Naive thymus-derived CD4-positive, alpha-beta T cell (primary cell): Measurements from ENCODE around the gene CRYGN. TPM values are rescaled to one million over a fixed set of nuclear protein-coding genes. Genes with fewer than 3 reads are reported as not detected.
A peak's percentile ranks its signal among the peaks of the same experiment; 100 is the strongest.

Experiments used
- ATAC-seq: fragments of 150-1000 bp; cut with Tn5 transposase; 2 replicates; pipeline ENCODE4 v1.10.0; 2021; ENCODE audit warnings: mild to moderate bottlenecking, moderate library complexity
- CTCF ChIA-PET: fragments of 350-600 bp; sonication (Branson Sonifier 250); formaldehyde crosslinking; loops from one replicate; lab custom pipeline; 2021; ENCODE audit warnings: antibody characterized with exemption; lab: Charles Lee
- POLR2A ChIA-PET: fragments of 350-600 bp; sonication (Branson Sonifier 250); formaldehyde crosslinking; loops from one replicate; lab custom pipeline; 2021; ENCODE audit warnings: antibody characterized with exemption, inconsistent platforms; lab: Charles Lee
- DNase-seq, 9 donors: peaks; one replicate each; pipeline versions ENCODE4 v3.0.0 to v3.0.0-alpha.2; 2020 to 2022; ENCODE audit warnings: mixed read lengths in 1 of 9
- H3K27ac ChIP-seq: one replicate; pipeline ENCODE4 v1.7.0; 2013; ENCODE audit warnings: mild to moderate bottlenecking, low read depth, low read length, moderate library complexity
- H3K27me3 ChIP-seq, 2 donors: one replicate each; pipeline ENCODE4 v1.7.0; 2013; ENCODE audit warnings: low read length in 2 of 2, mild to moderate bottlenecking in 2 of 2, moderate library complexity in 2 of 2; ENCODE audit not compliant: control insufficient read depth in 2 of 2, insufficient read depth in 2 of 2
- H3K36me3 ChIP-seq, 3 experiments: 1 replicate in 2 of 3; 2 replicates in 1 of 3; pipeline ENCODE4 v1.7.0; 2013; ENCODE audit warnings: low read length in 3 of 3, mild to moderate bottlenecking in 3 of 3, moderate library complexity in 1 of 3; ENCODE audit not compliant: insufficient read depth in 3 of 3, control insufficient read depth in 2 of 3
- H3K4me1 ChIP-seq, 2 donors: one replicate each; pipeline ENCODE4 v1.7.0; 2013; ENCODE audit warnings: low read length in 2 of 2, mild to moderate bottlenecking in 2 of 2, moderate library complexity in 1 of 2; ENCODE audit not compliant: control insufficient read depth in 2 of 2, insufficient read depth in 2 of 2
- H3K4me3 ChIP-seq: 2 replicates; pipeline ENCODE4 v1.7.0; 2013; ENCODE audit warnings: mild to moderate bottlenecking, low read length
- H3K9me3 ChIP-seq, 3 experiments: 1 replicate in 2 of 3; 2 replicates in 1 of 3; pipeline ENCODE4 v1.7.0; 2013; ENCODE audit warnings: low read length in 3 of 3; ENCODE audit not compliant: control insufficient read depth in 2 of 3
- H3K27ac Mint-ChIP-seq, 9 donors: one replicate each; pipeline ENCODE4 v1.8.0; 2020 to 2022; ENCODE audit warnings: mixed read lengths in 9 of 9, mild to moderate bottlenecking in 8 of 9, moderate library complexity in 5 of 9, inconsistent platforms in 2 of 9
- H3K27me3 Mint-ChIP-seq, 5 donors: one replicate each; pipeline ENCODE4 v1.8.0; 2021 to 2022; ENCODE audit warnings: mixed read lengths in 5 of 5, mild to moderate bottlenecking in 1 of 5
- H3K36me3 Mint-ChIP-seq, 5 donors: one replicate each; pipeline ENCODE4 v1.8.0; 2020 to 2022; ENCODE audit warnings: mixed read lengths in 5 of 5, mild to moderate bottlenecking in 3 of 5, inconsistent platforms in 1 of 5
- H3K4me1 Mint-ChIP-seq, 7 donors: one replicate each; pipeline ENCODE4 v1.8.0; 2020 to 2022; ENCODE audit warnings: mixed read lengths in 7 of 7, mild to moderate bottlenecking in 3 of 7, inconsistent platforms in 1 of 7
- H3K4me3 Mint-ChIP-seq, 10 donors: one replicate each; pipeline ENCODE4 v1.8.0; 2020 to 2022; ENCODE audit warnings: mild to moderate bottlenecking in 10 of 10, mixed read lengths in 10 of 10, moderate library complexity in 6 of 10, inconsistent platforms in 2 of 10
- H3K9me3 Mint-ChIP-seq, 11 donors: one replicate each; pipeline ENCODE4 v1.8.0; 2020 to 2022; ENCODE audit warnings: mixed read lengths in 11 of 11, mild to moderate bottlenecking in 4 of 11, inconsistent platforms in 1 of 11, moderate library complexity in 1 of 11
- intact Hi-C, 2 donors: fragments of 100-400 bp; cut with micrococcal nuclease; formaldehyde crosslinking; loops; one replicate each; pipeline ENCODE4 v1.15.1; 2023
- polyA plus RNA-seq, 2 donors: library from polyadenylated mRNA; unstranded; fragments of 300-500 nt; fragmentation: Illumina TruSeq; gene quantifications; one replicate each; pipeline ENCODE4 v1.2.3, GENCODE V29; 2021
- total RNA-seq, 6 experiments: library from RNA in 5 of 6; stranded (reverse) in 5 of 6; gene quantifications; 1 replicate in 5 of 6; 2 replicates in 1 of 6; pipeline ENCODE4 v1.2.3 and lab custom pipeline; 2021 to 2026

The CRYGN gene
- total and polyA plus RNA-seq, 7 experiments from 2014 or later = 0.33 to 1.1 (median 0.48) TPM; not detected in 2

DNA sequence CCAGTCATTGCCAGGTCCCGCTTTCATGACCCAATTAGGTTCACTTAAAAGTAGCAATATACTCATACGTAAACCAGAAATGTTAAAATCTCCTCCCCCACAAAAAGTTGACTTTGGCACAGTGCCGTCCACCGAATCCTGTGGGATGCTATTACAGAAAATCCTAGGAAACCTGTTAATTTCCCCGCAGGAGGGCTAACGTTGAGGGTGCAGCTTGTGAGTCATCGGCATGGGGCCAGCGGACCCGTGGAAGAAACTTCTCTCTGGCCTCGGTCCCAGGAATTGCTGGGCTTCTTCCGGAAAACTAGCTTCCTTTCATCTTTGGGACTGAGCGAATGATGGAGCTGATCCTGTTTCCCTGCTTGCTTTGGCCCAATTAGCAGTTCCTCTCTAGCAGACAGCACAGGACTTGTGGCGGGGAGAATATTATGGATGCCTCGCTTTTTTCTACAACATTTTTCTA is 13.5 kb downstream of the CRYGN start:
- Histone ChIP-seq H3K9me3 (no peaks in the 10 kb centered on the region), H3K36me3 (no peaks in the 10 kb centered on the region), H3K4me3 (no peak overlapping the region), H3K4me1 (peaks cover 41 to 51% of the 10 kb centered on the region in 2 donors), H3K27me3 (no peaks in the 10 kb centered on the region), H3K27ac (no peak overlapping the region)
- ATAC-seq (no peak), DNase-seq (no peak)
- Mint-ChIP-seq H3K27ac (peak overlapping the region in 2 of 9 donors; percentile 69 to 70), H3K4me3 (peak overlapping the region in 2 of 10 donors; percentile 19 to 41), H3K4me1 (peaks cover 25 to 59% (median 47%) of the 10 kb centered on the region in 7 donors), H3K27me3 (peaks cover 0 to 21% (median 0%) of the 10 kb centered on the region in 5 donors), H3K36me3 (peaks cover 0 to 5% (median 0%) of the 10 kb centered on the region in 5 donors), H3K9me3 (peaks cover 0 to 6% (median 0%) of the 10 kb centered on the region in 11 donors)
- CTCF ChIA-PET = interaction anchor here (0.7 kb wide), 1 partner anchor 22 kb away, joined by 3 read pairs; no protein-coding TSS in a partner anchor
- POLR2A ChIA-PET = no interaction called here
- intact Hi-C loops = no loop called here

DNA sequence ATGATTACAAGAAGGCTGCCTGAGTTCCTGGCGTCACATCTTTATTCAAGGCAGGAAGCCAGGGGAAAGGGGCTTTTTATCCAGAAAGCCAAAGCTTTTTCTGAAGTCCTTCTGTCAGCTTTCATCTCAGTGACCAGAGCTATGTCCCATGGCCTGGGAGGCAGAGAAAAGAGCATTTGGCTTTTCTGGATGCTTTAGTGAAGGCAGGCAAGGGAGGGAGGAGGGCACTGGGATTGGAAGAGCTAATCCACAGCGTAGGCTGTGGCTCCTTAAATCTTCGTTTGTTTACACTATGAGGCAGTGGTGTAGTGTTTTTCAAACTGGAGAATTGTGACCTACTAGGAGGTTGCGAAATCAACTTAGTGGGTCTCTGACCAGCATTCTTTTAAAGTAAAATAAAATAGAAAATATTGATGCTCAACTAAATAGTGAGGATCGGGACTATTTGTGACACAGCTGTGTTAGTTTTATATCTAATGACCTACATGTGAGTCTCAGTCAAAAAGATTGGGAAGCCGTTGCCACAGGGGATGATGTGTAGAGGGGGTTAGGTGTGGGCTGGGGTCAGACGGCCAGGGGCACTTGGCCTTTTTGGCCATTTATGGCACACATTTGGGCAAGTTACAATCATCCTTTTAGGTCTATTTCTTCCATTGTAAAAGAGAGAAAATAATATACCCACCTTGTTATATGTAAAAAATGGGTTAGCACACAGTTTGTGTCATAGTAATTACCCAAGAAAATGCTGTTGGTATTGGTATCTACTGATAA is 14.1 kb downstream of the CRYGN start:
- CTCF ChIA-PET = interaction anchor here (1.0 to 1.1 kb wide), 2 partner anchors 21 to 23 kb away, joined by 3 to 4 read pairs; no protein-coding TSS in a partner anchor
- ATAC-seq = no peak
- no peaks in the 10 kb centered on the region for H3K9me3 ChIP-seq
- H3K36me3 ChIP-seq = no peaks in the 10 kb centered on the region
- H3K4me1 Mint-ChIP-seq = peaks cover 21 to 53% (median 40%) of the 10 kb centered on the region in 7 donors
- H3K4me1 ChIP-seq = peaks cover 37 to 44% of the 10 kb centered on the region in 2 donors
- H3K4me3 Mint-ChIP-seq = no peak overlapping the region
- peaks cover 0 to 6% (median 0%) of the 10 kb centered on the region in 11 donors for H3K9me3 Mint-ChIP-seq
- peaks cover 0 to 5% (median 0%) of the 10 kb centered on the region in 5 donors for H3K36me3 Mint-ChIP-seq
- no peak overlapping the region for H3K27ac Mint-ChIP-seq
- H3K4me3 ChIP-seq = no peak overlapping the region
- H3K27me3 Mint-ChIP-seq = peaks cover 0 to 23% (median 0%) of the 10 kb centered on the region in 5 donors
- POLR2A ChIA-PET = no interaction called here
- no peaks in the 10 kb centered on the region for H3K27me3 ChIP-seq
- no peak overlapping the region for H3K27ac ChIP-seq
- DNase-seq = no peak
- intact Hi-C loops = no loop called here

DNA sequence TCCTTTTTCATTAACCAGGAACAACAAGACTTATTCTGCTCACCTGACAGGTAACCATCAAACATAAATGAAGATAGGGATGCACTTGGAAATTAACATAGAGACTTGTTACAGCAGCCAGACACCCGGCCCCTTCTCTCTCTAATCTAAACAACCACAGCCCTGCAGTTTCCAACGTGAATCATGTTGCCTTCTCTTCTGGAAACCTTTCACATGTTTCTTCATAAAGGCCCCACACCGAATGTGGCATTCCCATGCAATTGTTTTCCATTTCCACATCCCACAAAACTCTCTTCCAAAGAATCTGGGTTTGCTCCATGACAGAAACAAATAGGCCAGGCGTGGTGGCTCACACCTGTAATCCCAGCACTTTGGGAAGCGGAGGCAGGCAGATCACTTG is 15.1 kb downstream of the CRYGN start:
- no peak overlapping the region for H3K27ac ChIP-seq
- no peak overlapping the region for H3K4me3 ChIP-seq
- no peaks in the 10 kb centered on the region for H3K27me3 ChIP-seq
- intact Hi-C loops = no loop called here
- H3K9me3 ChIP-seq = peaks cover 0 to 4% (median 0%) of the 10 kb centered on the region in 3 experiments
- ChIA-PET CTCF (interaction anchor here (1.1 kb wide), 1 partner anchor 22 kb away, joined by 4 read pairs; no protein-coding TSS in a partner anchor), POLR2A (no interaction called here)
- Mint-ChIP-seq H3K27me3 (peaks cover 0 to 30% (median 0%) of the 10 kb centered on the region in 5 donors), H3K4me3 (no peak overlapping the region), H3K9me3 (peaks cover 0 to 10% (median 7%) of the 10 kb centered on the region in 11 donors), H3K27ac (no peak overlapping the region), H3K4me1 (peaks cover 15 to 42% (median 30%) of the 10 kb centered on the region in 7 donors), H3K36me3 (peaks cover 0 to 5% (median 0%) of the 10 kb centered on the region in 5 donors)
- no peak for DNase-seq
- H3K4me1 ChIP-seq = peaks cover 26 to 35% of the 10 kb centered on the region in 2 donors
- no peak for ATAC-seq
- no peaks in the 10 kb centered on the region for H3K36me3 ChIP-seq

DNA sequence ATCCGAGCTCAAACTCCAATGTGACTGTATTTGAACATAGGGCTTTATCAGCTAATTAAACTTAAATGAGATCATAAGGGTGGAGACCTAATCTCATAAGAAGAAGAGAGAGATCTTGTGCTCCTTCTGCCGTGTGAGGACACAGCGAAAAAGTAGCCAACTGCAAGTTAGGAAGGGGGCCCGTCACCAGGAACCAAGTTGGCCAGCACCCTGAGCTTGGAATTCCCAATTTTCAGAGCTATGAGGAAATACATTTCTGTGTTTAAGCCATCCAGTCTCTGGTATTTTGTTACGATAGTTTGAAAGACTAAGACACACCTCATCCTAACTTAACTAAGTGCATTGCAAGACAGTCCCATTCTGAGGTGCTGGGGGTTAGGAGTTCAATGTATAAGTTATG is 16.0 kb downstream of the CRYGN start:
- DNase-seq (no peak), ATAC-seq (no peak)
- Histone ChIP-seq H3K27me3 (no peaks in the 10 kb centered on the region), H3K27ac (no peak overlapping the region), H3K36me3 (no peaks in the 10 kb centered on the region), H3K4me1 (peaks cover 18 to 26% of the 10 kb centered on the region in 2 donors), H3K4me3 (no peak overlapping the region), H3K9me3 (peaks cover 0 to 7% (median 3%) of the 10 kb centered on the region in 3 experiments)
- H3K4me1 Mint-ChIP-seq = peaks cover 10 to 34% (median 22%) of the 10 kb centered on the region in 7 donors
- CTCF ChIA-PET = interaction anchor here (0.8 kb wide), 1 partner anchor 25 kb away, joined by 5 read pairs; no protein-coding TSS in a partner anchor
- POLR2A ChIA-PET = interaction anchor here (0.6 kb wide), 1 partner anchor 558 kb away, joined by 3 read pairs; no protein-coding TSS in a partner anchor
- no peak overlapping the region for H3K4me3 Mint-ChIP-seq
- intact Hi-C loops = no loop called here
- H3K9me3 Mint-ChIP-seq = peaks cover 0 to 12% (median 8%) of the 10 kb centered on the region in 11 donors
- H3K36me3 Mint-ChIP-seq = peaks cover 0 to 5% (median 0%) of the 10 kb centered on the region in 5 donors
- no peak overlapping the region for H3K27ac Mint-ChIP-seq
- peaks cover 0 to 30% (median 0%) of the 10 kb centered on the region in 5 donors for H3K27me3 Mint-ChIP-seq

DNA sequence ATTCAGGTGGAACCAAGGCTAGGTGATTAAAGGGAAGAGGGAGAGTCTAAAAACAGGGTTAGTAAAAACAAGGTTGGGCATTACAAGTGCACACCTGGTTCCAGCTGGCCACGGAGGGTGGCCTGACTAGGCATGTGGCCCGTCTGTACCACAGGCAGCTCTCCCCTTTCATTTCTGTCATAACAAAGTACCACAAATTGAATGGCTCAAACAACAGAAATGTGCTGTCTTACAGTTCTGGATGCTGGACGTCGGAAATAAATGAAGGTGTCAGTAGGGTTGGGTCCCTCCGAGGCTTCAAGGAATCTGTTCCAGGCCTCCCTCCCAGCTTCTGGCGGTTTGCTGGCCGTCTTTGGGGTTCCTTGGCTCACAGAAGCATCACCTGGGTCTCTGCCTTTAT is 16.7 kb downstream of the CRYGN start:
- ChIA-PET POLR2A (interaction anchor here (0.6 kb wide), 1 partner anchor 557 kb away, joined by 3 read pairs; no protein-coding TSS in a partner anchor), CTCF (interaction anchor here (0.8 kb wide), 1 partner anchor 25 kb away, joined by 5 read pairs; no protein-coding TSS in a partner anchor)
- ATAC-seq (no peak), DNase-seq (no peak)
- no peak overlapping the region for H3K4me3 Mint-ChIP-seq
- H3K27ac ChIP-seq = no peak overlapping the region
- intact Hi-C loops = no loop called here
- peaks cover 6 to 26% (median 16%) of the 10 kb centered on the region in 7 donors for H3K4me1 Mint-ChIP-seq
- no peaks in the 10 kb centered on the region for H3K36me3 ChIP-seq
- H3K27ac Mint-ChIP-seq = peak overlapping the region in 1 of 9 donors; percentile 6
- H3K9me3 ChIP-seq = peaks cover 0 to 7% (median 3%) of the 10 kb centered on the region in 3 experiments
- H3K9me3 Mint-ChIP-seq = peaks cover 0 to 15% (median 8%) of the 10 kb centered on the region in 11 donors
- H3K4me3 ChIP-seq = no peak overlapping the region
- peaks cover 0 to 6% (median 2%) of the 10 kb centered on the region in 5 donors for H3K36me3 Mint-ChIP-seq
- peaks cover 0 to 31% (median 0%) of the 10 kb centered on the region in 5 donors for H3K27me3 Mint-ChIP-seq
- peaks cover 11 to 19% of the 10 kb centered on the region in 2 donors for H3K4me1 ChIP-seq
- H3K27me3 ChIP-seq = no peaks in the 10 kb centered on the region

DNA sequence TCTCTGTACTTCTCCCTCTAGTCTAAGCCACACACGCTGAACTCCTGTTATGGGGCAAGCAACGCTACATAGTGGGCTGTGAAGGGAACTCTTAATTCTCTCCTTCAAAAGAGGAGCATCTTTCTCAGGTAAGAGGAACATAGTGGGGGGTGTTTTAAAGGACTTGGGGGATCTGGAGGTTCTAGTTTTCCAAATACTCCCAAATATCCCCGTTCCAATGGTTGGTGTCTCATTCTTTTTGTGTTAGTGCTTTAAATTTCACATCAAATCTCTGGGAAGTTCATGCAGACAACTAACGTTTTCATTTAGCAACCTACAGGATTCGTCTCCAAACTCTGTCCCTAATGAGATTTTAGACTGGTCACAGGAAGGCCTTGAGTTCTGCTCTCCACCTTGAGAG is 17.7 kb downstream of the CRYGN start:
- H3K4me3 Mint-ChIP-seq = no peak overlapping the region
- H3K9me3 Mint-ChIP-seq = peaks cover 0 to 18% (median 10%) of the 10 kb centered on the region in 11 donors
- intact Hi-C loops = no loop called here
- Histone ChIP-seq H3K27me3 (no peaks in the 10 kb centered on the region), H3K36me3 (no peaks in the 10 kb centered on the region), H3K4me3 (no peak overlapping the region), H3K9me3 (peaks cover 0 to 7% (median 3%) of the 10 kb centered on the region in 3 experiments), H3K4me1 (peaks cover under 1 to 9% of the 10 kb centered on the region in 2 donors), H3K27ac (no peak overlapping the region)
- ChIA-PET CTCF (no interaction called here), POLR2A (interaction anchor here (2.7 kb wide), 1 partner anchor 8 kb away, joined by 7 read pairs; no protein-coding TSS in a partner anchor)
- peaks cover 0 to 9% (median 5%) of the 10 kb centered on the region in 5 donors for H3K36me3 Mint-ChIP-seq
- peaks cover 0 to 16% (median 9%) of the 10 kb centered on the region in 7 donors for H3K4me1 Mint-ChIP-seq
- DNase-seq = no peak
- no peak overlapping the region for H3K27ac Mint-ChIP-seq
- peaks cover 0 to 38% (median 0%) of the 10 kb centered on the region in 5 donors for H3K27me3 Mint-ChIP-seq
- ATAC-seq = no peak
